ENCODE data around the gene XPR1.

The XPR1 gene

GRCh38 chr1:180892272-180892671 is 260.4 kb downstream of the XPR1 start:
- no peak for DNase-seq (ENCODE audit: low read depth)

GRCh38 chr1:180892675-180893074 is 260.9 kb downstream of the XPR1 start:
- no peak for DNase-seq (ENCODE audit: low read depth)

- DNase-seq (ENCODE audit: low read depth), result no peak
Observed at GRCh38 chr1:180893614-180894013, 261.8 kb downstream of the XPR1 start.

- no peak for DNase-seq (ENCODE audit: low read depth)
Observed at GRCh38 chr1:180896161-180896560, 264.3 kb downstream of the XPR1 start.

- DNase-seq (ENCODE audit: low read depth), result no peak
Observed at GRCh38 chr1:180898441-180899219, 266.8 kb downstream of the XPR1 start.

GRCh38 chr1:180899262-180899661 is 267.4 kb downstream of the XPR1 start:
- no peak for DNase-seq (ENCODE audit: low read depth)

- DNase-seq (ENCODE audit: low read depth), result no peak
Observed at GRCh38 chr1:180901076-180901990, 269.5 kb downstream of the XPR1 start.

- DNase-seq (ENCODE audit: low read depth), result no peak
Observed at GRCh38 chr1:180902541-180902940, 270.7 kb downstream of the XPR1 start.

GRCh38 chr1:180905927-180906326 is 274.1 kb downstream of the XPR1 start:
- DNase-seq (ENCODE audit: low read depth), result no peak

GRCh38 chr1:180906511-180906910 is 274.7 kb downstream of the XPR1 start:
- no peak for DNase-seq (ENCODE audit: low read depth)

GRCh38 chr1:180907313-180908055 is 275.7 kb downstream of the XPR1 start:
- DNase-seq (ENCODE audit: low read depth), result no peak

- no peak for DNase-seq (ENCODE audit: low read depth)
Observed at GRCh38 chr1:180908074-180908765, 276.4 kb downstream of the XPR1 start.

GRCh38 chr1:180909005-180909414 is 277.2 kb downstream of the XPR1 start:
- DNase-seq (ENCODE audit: low read depth), result no peak

- DNase-seq (ENCODE audit: low read depth), result no peak
Observed at GRCh38 chr1:180909462-180909976, 277.7 kb downstream of the XPR1 start.

- DNase-seq (ENCODE audit: low read depth), result no peak
Observed at GRCh38 chr1:180911640-180912191, 279.9 kb downstream of the XPR1 start.

GRCh38 chr1:180912211-180912800 is 280.5 kb downstream of the XPR1 start:
- no peak for DNase-seq (ENCODE audit: low read depth)

GRCh38 chr1:180912801-180913565 is 281.2 kb downstream of the XPR1 start, which contains the start of gene KIAA1614:
Gene KIAA1614 (plus strand): TSS chr1:180912897. CDS start chr1:180913244, 347 bp downstream.
- no peak for DNase-seq (ENCODE audit: low read depth)

- no peak for DNase-seq (ENCODE audit: low read depth)
Observed at GRCh38 chr1:180915426-180915965, 283.7 kb downstream of the XPR1 start.

- DNase-seq (ENCODE audit: low read depth), result no peak
Observed at GRCh38 chr1:180916012-180916770, 284.4 kb downstream of the XPR1 start.

Measured in activated T-cell treated with anti-CD3 and anti-CD28 coated beads for 1 hour (primary cell).